ENCODE results near the gene PIWIL4.
A peak's percentile ranks its signal among the peaks of the same experiment; 100 is the strongest.

The PIWIL4 gene

DNA sequence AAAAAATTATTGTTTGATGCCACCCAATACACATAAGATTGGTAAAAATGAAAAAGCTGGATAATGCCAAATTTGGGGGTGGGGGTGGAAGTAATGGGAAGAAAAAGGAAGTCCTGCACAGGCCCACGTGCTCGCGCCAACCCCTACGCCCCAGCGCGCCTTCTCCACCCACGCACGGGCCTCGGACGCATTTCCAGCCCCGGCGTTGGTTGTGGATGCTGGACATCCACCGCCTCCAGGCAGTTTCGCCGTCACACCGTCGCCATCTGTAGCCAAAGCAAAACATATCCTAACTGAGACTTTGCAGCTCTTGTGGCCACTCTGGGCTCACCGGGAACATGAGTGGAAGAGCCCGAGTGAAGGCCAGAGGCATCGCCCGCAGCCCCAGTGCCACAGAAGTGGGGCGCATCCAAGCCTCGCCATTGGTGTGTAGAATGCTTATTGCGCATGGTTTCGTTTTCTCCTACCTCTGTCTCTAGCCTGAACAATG is at the start of gene PIWIL4:
TSS of gene PIWIL4 (plus strand) at position 188 of the 490 bp plus-strand sequence. CDS start at position 339, 151 bp downstream.
- no peak for DNase-seq (ENCODE audit: low read depth)

DNA sequence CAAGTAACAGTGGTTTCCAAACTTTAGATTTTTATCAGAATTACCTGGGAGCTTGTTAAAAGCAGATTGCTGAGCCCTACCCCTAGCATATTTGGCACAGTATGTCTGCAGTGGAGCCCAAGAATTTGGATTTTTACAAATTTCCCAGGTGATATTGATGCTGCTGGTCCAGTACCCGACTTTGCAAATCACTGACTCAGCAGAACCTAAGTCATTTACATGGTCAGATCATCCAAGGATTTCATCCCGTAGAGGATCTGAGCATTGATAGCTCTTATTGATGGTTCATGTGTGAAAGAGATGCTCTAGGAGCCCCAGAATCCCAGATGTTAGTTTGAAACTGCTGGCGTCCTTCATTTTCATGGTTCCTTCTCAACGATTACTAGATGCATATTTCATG is 48.9 kb upstream of the PIWIL4 start:
- DNase-seq (ENCODE audit: low read depth), result no peak

DNA sequence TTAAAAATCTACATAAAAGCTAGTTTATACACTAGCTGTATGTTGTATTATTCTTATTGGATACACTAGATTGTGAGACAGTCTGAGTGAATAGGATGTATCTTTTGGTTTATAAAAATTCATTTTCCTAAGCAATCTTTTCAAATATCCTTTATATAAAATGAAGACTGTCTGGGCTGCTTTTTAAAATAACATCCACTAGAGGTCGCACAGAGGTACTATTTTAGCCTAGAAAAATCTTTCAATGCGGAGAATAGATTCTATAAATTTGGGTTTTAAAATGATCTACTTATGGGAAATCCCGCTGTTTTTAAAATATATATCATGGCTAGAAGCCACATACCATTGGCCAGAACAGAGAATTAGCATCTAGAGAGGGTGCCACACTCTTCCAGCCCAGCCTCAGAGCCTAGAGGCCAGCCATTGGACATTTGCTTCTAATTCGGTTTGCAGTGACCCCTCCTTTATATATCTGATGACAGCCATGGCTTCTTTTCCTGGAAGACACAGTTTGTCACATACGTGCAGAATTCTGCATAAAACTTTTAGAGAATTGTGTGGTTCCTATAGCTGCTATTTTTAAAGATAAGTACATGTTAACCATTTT is 47.6 kb upstream of the PIWIL4 start:
- DNase-seq (ENCODE audit: low read depth), result no peak

DNA sequence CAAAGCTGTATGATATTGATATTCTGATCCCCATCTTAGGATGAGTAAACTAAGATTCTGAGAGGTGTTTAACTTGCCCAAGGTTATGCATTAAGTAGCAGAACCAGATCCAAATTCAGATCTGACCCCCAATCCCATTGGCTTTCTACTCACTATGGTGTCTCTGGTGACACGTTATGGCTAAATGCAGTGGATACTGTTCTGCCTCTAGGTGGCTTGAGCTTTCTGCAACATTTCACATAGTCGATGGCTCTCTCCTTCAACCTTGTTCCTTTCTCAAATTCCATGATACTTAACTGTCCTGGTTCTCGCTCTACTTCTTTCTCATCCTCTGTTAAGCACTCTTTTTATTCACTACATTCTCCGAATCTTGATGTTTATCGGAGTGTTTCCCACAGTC is 45.5 kb upstream of the PIWIL4 start:
- DNase-seq (ENCODE audit: low read depth), result no peak

DNA sequence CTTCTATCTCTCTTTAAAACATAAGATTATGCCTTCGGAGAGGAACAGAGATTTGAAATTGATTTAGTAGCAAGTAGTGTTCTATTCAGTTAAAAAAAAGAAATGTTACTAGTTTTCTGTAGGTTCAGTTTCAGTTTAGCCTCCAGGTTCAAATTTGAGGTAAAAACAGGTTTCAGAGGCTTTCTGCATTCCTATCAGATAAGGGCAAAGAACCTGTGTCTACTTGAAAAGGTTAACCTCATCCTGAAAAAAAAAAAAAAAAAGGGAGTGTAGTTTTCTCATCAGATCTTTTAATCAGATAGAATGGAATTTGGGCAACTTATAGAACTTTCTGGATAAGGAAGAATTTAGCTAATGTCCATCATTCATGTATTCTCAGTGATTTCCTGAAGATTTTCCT is 42.8 kb upstream of the PIWIL4 start:
- DNase-seq (ENCODE audit: low read depth), result no peak

DNA sequence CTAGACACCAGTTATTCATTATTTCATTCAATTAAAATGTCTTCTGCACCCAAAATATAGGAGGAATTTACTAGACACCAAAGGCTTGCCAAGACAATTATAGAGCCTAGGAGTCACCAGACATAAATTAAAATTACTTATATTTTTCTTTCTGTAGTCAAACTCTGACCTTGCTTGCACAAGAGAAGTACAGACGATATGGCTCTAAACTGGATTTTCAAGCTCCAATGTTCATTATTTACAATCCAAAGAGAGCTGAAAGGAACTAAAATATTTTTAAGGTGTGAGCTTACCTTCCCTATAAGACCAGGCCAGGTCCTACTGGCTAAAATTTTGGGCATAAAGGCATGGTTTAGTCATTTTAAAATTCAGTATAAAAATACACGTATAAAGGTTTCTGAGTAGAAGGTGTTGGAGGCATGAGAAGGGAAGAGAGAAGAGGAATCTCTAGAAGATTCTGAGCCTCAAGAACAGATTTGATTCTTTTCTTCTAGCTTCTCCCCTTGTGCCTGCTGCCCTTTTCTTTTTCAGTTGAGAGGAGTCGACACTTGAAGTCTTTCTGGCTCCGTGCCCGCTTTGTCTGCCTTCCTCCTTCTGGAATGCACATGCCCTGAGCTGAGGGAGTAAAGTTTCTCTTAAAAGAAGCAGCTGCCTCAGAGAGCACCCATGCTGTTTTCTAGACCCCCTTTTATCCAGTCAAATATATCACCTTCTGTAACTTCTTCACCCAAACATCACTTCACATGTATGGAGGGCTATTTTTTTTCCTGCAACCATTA is 41.4 kb upstream of the PIWIL4 start:
- no peak for DNase-seq (ENCODE audit: low read depth)

DNA sequence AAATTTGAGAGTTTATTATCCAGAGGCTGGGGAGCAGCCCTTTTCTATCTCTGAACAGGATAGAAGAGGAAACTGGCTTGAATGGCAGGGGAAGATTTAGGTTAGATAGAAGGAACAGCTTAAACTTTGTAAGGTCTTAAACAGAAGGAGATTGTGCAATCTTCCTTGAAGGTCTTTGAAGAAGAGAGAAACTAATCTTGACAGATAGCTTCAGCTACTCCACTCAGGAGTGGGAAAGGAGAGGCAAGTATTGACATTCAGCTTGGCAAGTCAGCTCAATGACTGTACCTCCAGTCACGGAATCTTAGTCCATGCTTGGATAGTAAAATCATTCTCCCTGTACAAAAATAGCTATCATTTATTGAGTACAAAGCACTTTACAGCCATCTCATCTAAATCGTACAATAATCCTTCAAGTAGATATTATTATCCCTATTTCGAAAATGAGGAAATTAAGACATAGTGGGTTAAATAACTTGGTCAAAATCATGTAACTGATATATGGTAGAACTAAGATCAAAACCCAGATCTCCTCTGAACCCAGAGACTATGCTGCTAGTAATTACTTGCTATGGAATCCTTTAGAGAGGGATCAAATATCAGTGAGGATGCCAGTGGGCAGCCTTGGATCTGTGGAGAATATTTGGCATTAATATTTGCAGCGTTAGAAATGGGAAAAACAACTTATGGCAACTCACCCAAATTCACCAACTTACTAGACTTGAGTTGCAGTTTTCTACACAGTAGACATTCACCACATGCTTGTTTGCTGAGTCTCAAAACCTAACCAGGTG is 40.3 kb upstream of the PIWIL4 start:
- no peak for DNase-seq (ENCODE audit: low read depth)

DNA sequence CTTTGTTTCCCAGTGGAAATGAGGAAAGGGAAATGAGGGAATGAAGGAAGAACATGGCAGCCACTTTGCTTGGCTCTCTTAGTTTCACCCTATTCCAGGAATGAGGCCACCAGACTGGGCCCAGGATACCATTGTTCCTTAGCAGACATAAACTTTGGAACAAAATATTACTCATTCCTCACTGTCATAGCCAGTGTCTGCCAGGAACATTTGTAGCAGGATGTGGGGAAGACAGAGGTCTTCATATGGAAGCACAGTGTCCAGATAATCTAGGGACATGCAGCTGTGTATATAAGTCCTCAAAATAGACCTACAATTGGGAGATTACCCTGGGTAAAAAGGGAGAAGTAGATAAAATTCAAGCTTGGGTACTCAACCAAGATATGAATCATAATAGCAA is 38.6 kb upstream of the PIWIL4 start:
- DNase-seq (ENCODE audit: low read depth), result no peak

DNA sequence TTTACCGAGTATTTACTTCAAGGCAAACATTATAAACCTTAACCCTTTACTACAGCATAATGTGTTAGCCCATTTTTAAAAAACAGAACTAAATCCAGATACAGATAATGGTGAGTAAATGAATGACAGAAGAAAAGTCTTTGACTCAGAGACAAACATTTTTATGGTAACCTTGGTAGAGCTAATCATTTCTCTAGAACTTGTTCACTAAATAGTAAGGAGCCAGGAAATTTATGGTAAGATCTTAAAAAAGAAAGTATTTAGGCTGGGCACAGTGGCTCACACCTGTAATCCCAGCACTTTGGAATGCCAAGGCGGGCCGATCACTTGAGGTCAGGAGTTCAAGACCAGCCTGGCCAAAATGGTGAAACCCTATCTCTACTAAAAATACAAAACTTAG is 35.0 kb upstream of the PIWIL4 start:
- DNase-seq (ENCODE audit: low read depth), result no peak

DNA sequence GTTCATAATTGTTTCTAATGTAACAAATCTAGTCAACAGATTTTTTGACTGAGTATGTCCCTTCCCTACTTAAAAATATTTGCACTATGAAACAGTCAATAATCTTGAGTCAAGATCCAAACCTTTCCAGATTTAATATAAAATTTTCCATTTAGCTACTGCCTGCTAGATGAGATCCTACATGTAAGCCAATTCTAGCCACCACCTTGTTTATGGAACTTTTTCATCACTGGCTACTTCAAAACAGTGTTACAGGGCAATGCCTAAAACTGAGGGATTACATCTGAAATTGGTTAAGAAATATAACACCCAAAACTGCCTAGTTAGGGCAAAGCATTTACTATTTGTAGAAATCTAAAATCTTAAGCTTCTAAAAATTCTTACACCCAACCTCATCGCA is 34.0 kb upstream of the PIWIL4 start:
- no peak for DNase-seq (ENCODE audit: low read depth)

DNA sequence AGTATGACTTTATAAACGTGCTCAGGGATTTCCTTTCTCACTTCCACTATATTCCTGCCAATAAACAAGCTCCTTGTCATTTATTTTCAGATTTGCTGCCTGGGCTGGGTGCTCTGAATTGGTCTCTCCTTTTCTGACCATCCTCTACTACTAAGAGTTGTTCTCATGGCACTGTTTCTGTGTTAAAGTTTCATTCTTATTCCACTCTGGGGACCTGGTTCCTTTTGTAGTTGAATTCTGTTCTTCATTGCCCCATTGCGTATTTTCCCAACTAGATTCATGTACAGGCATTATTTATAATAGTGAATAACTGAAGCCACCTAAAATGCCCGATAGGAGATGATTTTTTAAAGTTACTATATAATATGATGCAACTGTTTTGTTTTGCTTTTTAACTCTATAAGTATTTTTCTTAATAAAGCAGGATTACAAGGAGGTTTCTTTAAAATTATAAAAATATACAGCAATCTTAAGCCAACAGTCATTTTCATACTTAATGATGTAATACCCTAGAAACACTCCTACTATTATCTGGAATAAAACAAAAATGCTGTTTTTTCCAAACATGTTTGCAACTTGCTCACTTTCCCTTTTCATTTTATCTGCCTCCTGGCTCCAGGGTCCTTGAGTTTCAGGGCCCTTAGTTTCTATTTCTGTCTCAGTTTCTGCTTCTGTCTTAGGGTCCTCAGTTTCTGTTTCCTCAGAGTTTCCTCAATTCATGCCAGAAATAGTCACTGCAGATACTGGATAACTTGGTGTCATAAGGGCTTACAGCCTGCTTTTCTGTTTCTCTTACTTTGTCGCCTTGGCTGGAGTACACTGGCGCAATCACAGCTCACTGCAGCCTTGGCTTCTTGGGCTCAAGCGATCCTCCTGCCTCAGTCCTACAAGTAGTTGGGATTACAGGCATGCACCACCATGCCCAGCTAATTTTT is 33.2 kb upstream of the PIWIL4 start:
- no peak for DNase-seq (ENCODE audit: low read depth)

DNA sequence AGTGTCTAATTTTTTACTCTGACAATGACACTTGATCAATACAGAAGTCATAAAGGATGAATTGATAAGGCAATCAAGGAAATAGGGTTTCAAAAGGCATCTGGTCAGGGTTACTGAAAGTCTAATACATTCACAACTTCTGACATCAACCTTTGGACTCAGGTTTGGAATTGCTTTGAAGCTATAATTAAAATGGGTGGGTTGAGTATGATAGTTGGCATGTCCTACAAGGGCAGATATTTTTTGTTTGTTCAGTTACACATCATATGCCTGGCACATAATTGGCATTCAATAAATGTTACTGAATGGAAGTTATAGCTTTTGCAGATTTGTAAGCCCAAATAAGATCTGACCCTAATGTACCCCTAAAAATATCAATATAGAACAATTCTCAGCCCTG is 30.8 kb upstream of the PIWIL4 start:
- no peak for DNase-seq (ENCODE audit: low read depth)

DNA sequence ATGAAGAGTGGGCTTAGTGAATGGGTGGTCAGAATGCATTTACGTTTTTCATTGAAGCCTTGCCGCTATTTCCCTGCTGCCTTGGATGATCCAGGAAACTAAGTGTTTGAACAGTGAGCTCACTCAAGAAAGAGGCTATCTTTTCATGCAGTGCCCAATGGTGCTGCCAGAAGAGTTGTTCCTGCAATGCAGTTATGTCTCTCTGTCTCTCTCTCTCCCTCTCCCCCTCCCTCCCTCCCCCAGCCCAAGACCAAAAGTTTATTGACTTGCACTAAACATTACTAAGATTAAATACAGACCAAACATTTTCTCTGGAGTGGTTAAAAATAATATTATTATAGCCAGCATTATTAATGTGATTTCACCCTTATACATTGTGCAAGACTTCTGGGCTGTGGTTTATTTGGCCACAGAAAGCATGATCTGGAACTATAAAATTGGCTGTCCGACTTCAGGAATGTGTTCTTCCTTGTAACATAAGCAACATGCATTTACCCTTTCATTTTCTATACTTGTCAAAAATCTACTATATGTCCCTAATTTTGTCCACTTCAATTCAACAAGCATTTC is 30.1 kb upstream of the PIWIL4 start:
- DNase-seq (ENCODE audit: low read depth), result no peak

DNA sequence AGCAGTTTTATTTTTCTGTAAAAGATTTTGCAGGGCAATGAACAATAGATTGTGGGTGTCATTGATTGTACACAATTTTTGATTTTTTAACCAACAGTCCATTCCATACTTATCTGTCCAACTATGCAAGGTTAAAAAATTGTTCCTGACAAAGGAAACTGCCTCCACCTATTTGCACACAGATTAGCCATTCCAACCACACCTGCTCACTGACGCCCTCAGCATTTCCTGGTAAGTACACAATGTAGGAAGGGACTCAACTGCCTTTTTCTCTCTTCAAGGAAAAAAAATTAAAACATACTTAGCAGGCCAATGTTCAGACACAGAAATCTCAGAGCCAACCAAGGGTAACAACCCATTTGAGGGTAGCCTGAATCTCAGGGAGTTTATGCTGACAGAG is 27.7 kb upstream of the PIWIL4 start:
- DNase-seq (ENCODE audit: low read depth), result no peak

DNA sequence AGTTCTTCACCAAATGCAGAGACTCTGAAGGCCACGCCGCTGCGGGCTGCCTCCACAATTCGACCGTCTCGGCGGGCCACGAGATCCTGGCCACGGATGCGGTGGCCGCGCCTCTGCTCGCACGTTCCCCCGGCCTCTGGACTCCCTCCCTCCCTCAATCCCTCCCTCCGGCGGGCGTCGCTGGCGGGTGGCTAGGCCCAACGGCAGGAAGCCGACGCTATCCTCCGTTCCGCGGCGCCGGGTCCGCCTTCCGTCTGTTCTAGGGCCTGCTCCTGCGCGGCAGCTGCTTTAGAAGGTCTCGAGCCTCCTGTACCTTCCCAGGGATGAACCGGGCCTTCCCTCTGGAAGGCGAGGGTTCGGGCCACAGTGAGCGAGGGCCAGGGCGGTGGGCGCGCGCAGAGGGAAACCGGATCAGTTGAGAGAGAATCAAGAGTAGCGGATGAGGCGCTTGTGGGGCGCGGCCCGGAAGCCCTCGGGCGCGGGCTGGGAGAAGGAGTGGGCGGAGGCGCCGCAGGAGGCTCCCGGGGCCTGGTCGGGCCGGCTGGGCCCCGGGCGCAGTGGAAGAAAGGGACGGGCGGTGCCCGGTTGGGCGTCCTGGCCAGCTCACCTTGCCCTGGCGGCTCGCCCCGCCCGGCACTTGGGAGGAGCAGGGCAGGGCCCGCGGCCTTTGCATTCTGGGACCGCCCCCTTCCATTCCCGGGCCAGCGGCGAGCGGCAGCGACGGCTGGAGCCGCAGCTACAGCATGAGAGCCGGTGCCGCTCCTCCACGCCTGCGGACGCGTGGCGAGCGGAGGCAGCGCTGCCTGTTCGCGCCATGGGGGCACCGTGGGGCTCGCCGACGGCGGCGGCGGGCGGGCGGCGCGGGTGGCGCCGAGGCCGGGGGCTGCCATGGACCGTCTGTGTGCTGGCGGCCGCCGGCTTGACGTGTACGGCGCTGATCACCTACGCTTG is 23.2 kb upstream of the PIWIL4 start, which contains the start of gene FUT4:
TSS of gene FUT4 (plus strand) at position 227 of the 951 bp plus-strand sequence. CDS start at position 440, 213 bp downstream.
- peak; percentile 64 for DNase-seq (ENCODE audit: low read depth)

DNA sequence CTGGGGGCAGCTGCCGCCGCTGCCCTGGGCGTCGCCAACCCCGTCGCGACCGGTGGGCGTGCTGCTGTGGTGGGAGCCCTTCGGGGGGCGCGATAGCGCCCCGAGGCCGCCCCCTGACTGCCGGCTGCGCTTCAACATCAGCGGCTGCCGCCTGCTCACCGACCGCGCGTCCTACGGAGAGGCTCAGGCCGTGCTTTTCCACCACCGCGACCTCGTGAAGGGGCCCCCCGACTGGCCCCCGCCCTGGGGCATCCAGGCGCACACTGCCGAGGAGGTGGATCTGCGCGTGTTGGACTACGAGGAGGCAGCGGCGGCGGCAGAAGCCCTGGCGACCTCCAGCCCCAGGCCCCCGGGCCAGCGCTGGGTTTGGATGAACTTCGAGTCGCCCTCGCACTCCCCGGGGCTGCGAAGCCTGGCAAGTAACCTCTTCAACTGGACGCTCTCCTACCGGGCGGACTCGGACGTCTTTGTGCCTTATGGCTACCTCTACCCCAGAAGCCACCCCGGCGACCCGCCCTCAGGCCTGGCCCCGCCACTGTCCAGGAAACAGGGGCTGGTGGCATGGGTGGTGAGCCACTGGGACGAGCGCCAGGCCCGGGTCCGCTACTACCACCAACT is 22.4 kb upstream of the PIWIL4 start:
- DNase-seq (ENCODE audit: low read depth), result no peak

DNA sequence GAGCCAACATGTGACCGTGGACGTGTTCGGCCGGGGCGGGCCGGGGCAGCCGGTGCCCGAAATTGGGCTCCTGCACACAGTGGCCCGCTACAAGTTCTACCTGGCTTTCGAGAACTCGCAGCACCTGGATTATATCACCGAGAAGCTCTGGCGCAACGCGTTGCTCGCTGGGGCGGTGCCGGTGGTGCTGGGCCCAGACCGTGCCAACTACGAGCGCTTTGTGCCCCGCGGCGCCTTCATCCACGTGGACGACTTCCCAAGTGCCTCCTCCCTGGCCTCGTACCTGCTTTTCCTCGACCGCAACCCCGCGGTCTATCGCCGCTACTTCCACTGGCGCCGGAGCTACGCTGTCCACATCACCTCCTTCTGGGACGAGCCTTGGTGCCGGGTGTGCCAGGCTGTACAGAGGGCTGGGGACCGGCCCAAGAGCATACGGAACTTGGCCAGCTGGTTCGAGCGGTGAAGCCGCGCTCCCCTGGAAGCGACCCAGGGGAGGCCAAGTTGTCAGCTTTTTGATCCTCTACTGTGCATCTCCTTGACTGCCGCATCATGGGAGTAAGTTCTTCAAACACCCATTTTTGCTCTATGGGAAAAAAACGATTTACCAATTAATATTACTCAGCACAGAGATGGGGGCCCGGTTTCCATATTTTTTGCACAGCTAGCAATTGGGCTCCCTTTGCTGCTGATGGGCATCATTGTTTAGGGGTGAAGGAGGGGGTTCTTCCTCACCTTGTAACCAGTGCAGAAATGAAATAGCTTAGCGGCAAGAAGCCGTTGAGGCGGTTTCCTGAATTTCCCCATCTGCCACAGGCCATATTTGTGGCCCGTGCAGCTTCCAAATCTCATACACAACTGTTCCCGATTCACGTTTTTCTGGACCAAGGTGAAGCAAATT is 21.7 kb upstream of the PIWIL4 start:
- DNase-seq (ENCODE audit: low read depth), result no peak

DNA sequence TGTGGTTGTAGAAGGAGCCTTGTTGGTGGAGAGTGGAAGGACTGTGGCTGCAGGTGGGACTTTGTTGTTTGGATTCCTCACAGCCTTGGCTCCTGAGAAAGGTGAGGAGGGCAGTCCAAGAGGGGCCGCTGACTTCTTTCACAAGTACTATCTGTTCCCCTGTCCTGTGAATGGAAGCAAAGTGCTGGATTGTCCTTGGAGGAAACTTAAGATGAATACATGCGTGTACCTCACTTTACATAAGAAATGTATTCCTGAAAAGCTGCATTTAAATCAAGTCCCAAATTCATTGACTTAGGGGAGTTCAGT is 21.1 kb upstream of the PIWIL4 start:
- no peak for DNase-seq (ENCODE audit: low read depth)

DNA sequence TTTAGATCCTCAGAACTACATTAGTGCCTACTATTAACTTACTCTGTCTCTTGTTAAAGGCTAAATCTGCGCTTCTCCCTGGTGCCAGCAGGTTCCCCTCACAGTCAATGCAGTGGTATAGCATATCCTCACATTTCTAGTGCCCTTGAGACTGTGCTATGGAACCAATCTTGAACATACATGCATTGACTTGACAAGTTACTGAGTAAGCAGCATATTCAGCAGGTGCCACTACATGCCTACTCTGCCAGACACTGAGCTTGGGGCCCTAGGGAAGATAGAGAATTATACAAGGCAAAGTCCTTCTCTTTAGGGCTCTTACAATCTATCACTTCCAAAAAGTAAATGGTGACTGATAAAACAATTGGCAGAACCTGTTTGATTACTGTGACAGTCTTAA is 20.3 kb upstream of the PIWIL4 start:
- DNase-seq (ENCODE audit: low read depth), result no peak

Measured in stimulated activated CD8-positive, alpha-beta memory T cell treated with anti-CD3 and anti-CD28 coated beads, Interleukin-4, amount 100 ng/mL, for 24 hours (primary cell).